Mesenchymal stem cell (in vitro differentiated cells and primary cell): Measurements from ENCODE around the gene MEF2C.

Experiments used
- DNase-seq: peaks from one replicate; pipeline ENCODE4 v3.0.0-alpha.2; 2013
- H2AFZ ChIP-seq: one replicate; pipeline ENCODE4 v1.6.1; 2013; ENCODE audit warnings: low read depth, mild to moderate bottlenecking, control low read depth, inconsistent platforms, low read length, moderate library complexity
- H2AK5ac ChIP-seq: 2 replicates; pipeline ENCODE4 v1.6.1; 2013; ENCODE audit warnings: low read length, moderate library complexity, mild to moderate bottlenecking, inconsistent platforms; ENCODE audit not compliant: severe bottlenecking
- H2BK120ac ChIP-seq: one replicate; pipeline ENCODE4 v1.6.1; 2013; ENCODE audit warnings: low read depth, mild to moderate bottlenecking, inconsistent platforms, low read length, moderate library complexity
- H2BK12ac ChIP-seq, 2 experiments: one replicate each; pipeline ENCODE4 v1.6.1; 2013; ENCODE audit warnings: inconsistent platforms in 2 of 2, low read length in 2 of 2, mild to moderate bottlenecking in 2 of 2, moderate library complexity in 2 of 2, control low read depth in 1 of 2
- H2BK15ac ChIP-seq: one replicate; pipeline ENCODE4 v1.6.1; 2013; ENCODE audit warnings: mild to moderate bottlenecking, low read depth, inconsistent platforms; ENCODE audit not compliant: poor library complexity, severe bottlenecking
- H2BK5ac ChIP-seq: 2 replicates; pipeline ENCODE4 v1.6.1; 2013; ENCODE audit warnings: low read depth, mild to moderate bottlenecking, low read length, control low read depth, inconsistent platforms; ENCODE audit not compliant: poor library complexity, severe bottlenecking
- H3K14ac ChIP-seq, 2 experiments: one replicate each; pipeline ENCODE4 v1.6.1; 2013; ENCODE audit warnings: inconsistent platforms in 2 of 2, low read length in 2 of 2, control low read depth in 1 of 2, mild to moderate bottlenecking in 1 of 2, moderate library complexity in 1 of 2
- H3K18ac ChIP-seq, 2 experiments: one replicate each; pipeline ENCODE4 v1.6.1; 2013; ENCODE audit warnings: inconsistent platforms in 2 of 2, low read length in 2 of 2, control low read depth in 1 of 2, low read depth in 1 of 2, mild to moderate bottlenecking in 1 of 2
- H3K23ac ChIP-seq, 2 experiments: one replicate each; pipeline ENCODE4 v1.6.1; 2013; ENCODE audit warnings: inconsistent platforms in 2 of 2, low read length in 2 of 2, mild to moderate bottlenecking in 2 of 2, moderate library complexity in 2 of 2, control low read depth in 1 of 2
- H3K27ac ChIP-seq: 2 replicates; pipeline ENCODE4 v1.5.1; 2013; ENCODE audit warnings: mild to moderate bottlenecking, moderate library complexity, low read length, control low read depth, inconsistent platforms; ENCODE audit not compliant: poor library complexity, severe bottlenecking
- H3K27me3 ChIP-seq, 2 experiments: 2 replicates each; pipeline versions ENCODE4 v1.6.1 to v1.7.0; 2013; ENCODE audit warnings: low read length in 2 of 2, mild to moderate bottlenecking in 2 of 2, moderate library complexity in 2 of 2, control low read depth in 1 of 2, inconsistent platforms in 1 of 2; ENCODE audit not compliant: control insufficient read depth in 1 of 2, insufficient read depth in 1 of 2
- H3K36me3 ChIP-seq, 2 experiments: 2 replicates each; pipeline versions ENCODE4 v1.6.1 to v1.7.0; 2013; ENCODE audit warnings: low read length in 2 of 2, control low read depth in 1 of 2, inconsistent platforms in 1 of 2, low read depth in 1 of 2, mild to moderate bottlenecking in 1 of 2; ENCODE audit not compliant: insufficient read depth in 2 of 2, control insufficient read depth in 1 of 2
- H3K4ac ChIP-seq, 2 experiments: one replicate each; pipeline ENCODE4 v1.6.1; 2013; ENCODE audit warnings: inconsistent platforms in 2 of 2, low read length in 2 of 2, mild to moderate bottlenecking in 2 of 2, moderate library complexity in 2 of 2, control low read depth in 1 of 2, low read depth in 1 of 2
- H3K4me1 ChIP-seq: 2 replicates; pipeline ENCODE4 v1.6.1; 2013; ENCODE audit warnings: low read depth, low read length, control low read depth; ENCODE audit not compliant: control insufficient read depth, insufficient read depth
- H3K4me2 ChIP-seq: 2 replicates; pipeline ENCODE4 v1.6.1; 2013; ENCODE audit warnings: low read length, mild to moderate bottlenecking, inconsistent platforms; ENCODE audit not compliant: poor library complexity, severe bottlenecking
- H3K4me3 ChIP-seq, 2 experiments: 2 replicates each; pipeline versions ENCODE4 v1.5.1 to v1.7.0; 2013; ENCODE audit warnings: low read length in 2 of 2, mild to moderate bottlenecking in 2 of 2, control low read depth in 1 of 2, low read depth in 1 of 2; ENCODE audit not compliant: insufficient read depth in 1 of 2
- H3K79me1 ChIP-seq: replicated peaks from 2 replicates; pipeline ENCODE4 v1.6.1; 2013; ENCODE audit warnings: mild to moderate bottlenecking, control low read depth, low read length, inconsistent platforms; ENCODE audit not compliant: poor library complexity, severe bottlenecking
- H3K9ac ChIP-seq: 2 replicates; pipeline ENCODE4 v1.7.0; 2013; ENCODE audit warnings: mild to moderate bottlenecking, low read length, moderate library complexity
- H3K9me3 ChIP-seq: 2 replicates; pipeline ENCODE4 v1.7.0; 2013; ENCODE audit warnings: mild to moderate bottlenecking, low read length; ENCODE audit not compliant: control insufficient read depth
- H4K8ac ChIP-seq: one replicate; pipeline ENCODE4 v1.6.1; 2013; ENCODE audit warnings: inconsistent platforms, mild to moderate bottlenecking, low read length, moderate library complexity
- H4K91ac ChIP-seq: one replicate; pipeline ENCODE4 v1.6.1; 2013; ENCODE audit warnings: mild to moderate bottlenecking, low read length, inconsistent platforms
- WGBS: methylation state at CpG from one replicate; pipeline ENCODE4 v1.1.7; 2013; ENCODE audit warnings: mixed read lengths; 5-methylcytosine and 5-hydroxymethylcytosine counted together

The MEF2C gene

GRCh38 chr5:88885002-88885401 lies 2.0 kb upstream of the MEF2C start:
- H2BK12ac ChIP-seq: no peak overlapping the region
- H3K14ac ChIP-seq: no peak overlapping the region
- no peaks in the 10 kb centered on the region for H3K9me3 ChIP-seq
- no peaks in the 10 kb centered on the region for H3K36me3 ChIP-seq
- H2BK120ac ChIP-seq: no peak overlapping the region
- H3K4me3 ChIP-seq: peak overlapping the region in 1 of 2 experiments; percentile 91
- H3K27me3 ChIP-seq: no peaks in the 10 kb centered on the region
- no peak overlapping the region for H2BK5ac ChIP-seq
- no peak overlapping the region for H2AK5ac ChIP-seq
- H2AFZ ChIP-seq: no peak overlapping the region
- no peak for DNase-seq
- H4K91ac ChIP-seq: no peak overlapping the region
- no peaks in the 10 kb centered on the region for H3K79me1 ChIP-seq
- no peak overlapping the region for H4K8ac ChIP-seq
- no peak overlapping the region for H3K4me2 ChIP-seq
- peak overlapping the region; percentile 92 for H3K9ac ChIP-seq
- no peak overlapping the region for H3K27ac ChIP-seq
- H3K18ac ChIP-seq: no peak overlapping the region
- no CpG with 5 or more reads among the region's 1 CpG for WGBS
- no peak overlapping the region for H3K23ac ChIP-seq
- no peak overlapping the region for H2BK15ac ChIP-seq
- H3K4ac ChIP-seq: no peak overlapping the region
- peaks cover 6% of the 10 kb centered on the region for H3K4me1 ChIP-seq

- Histone ChIP-seq H2AK5ac (no peak overlapping the region), H2BK5ac (no peak overlapping the region), H2BK120ac (no peak overlapping the region), H3K23ac (no peak overlapping the region), H3K4me1 (peaks cover 3% of the 10 kb centered on the region), H3K14ac (no peak overlapping the region), H3K36me3 (no peaks in the 10 kb centered on the region), H3K27me3 (no peaks in the 10 kb centered on the region), H3K79me1 (no peaks in the 10 kb centered on the region), H4K8ac (no peak overlapping the region), H3K4me3 (peak overlapping the region in 1 of 2 experiments; percentile 91), H3K27ac (no peak overlapping the region), H3K9me3 (no peaks in the 10 kb centered on the region), H3K18ac (no peak overlapping the region), H4K91ac (no peak overlapping the region), H3K9ac (peak overlapping the region; percentile 92), H3K4ac (no peak overlapping the region), H3K4me2 (peak overlapping the region; percentile 70), H2BK15ac (no peak overlapping the region), H2AFZ (no peak overlapping the region), H2BK12ac (peak overlapping the region in 1 of 2 experiments; percentile 11)
- WGBS: no CpG with 5 or more reads among the region's 2 CpGs
- DNase-seq: no peak
Measured at GRCh38 chr5:88884608-88884877, 1.6 kb upstream of the MEF2C start.

- Histone ChIP-seq H2BK12ac (peak overlapping the region in 1 of 2 experiments; percentile 11), H2BK120ac (no peak overlapping the region), H3K79me1 (no peaks in the 10 kb centered on the region), H2BK5ac (no peak overlapping the region), H3K27ac (no peak overlapping the region), H2AK5ac (no peak overlapping the region), H3K4ac (peak overlapping the region in 1 of 2 experiments; percentile 11), H4K8ac (no peak overlapping the region), H3K27me3 (no peaks in the 10 kb centered on the region), H3K4me2 (peak overlapping the region; percentile 70), H3K14ac (no peak overlapping the region), H2AFZ (no peak overlapping the region), H3K23ac (no peak overlapping the region), H3K18ac (peak overlapping the region; percentile 46 to 77), H4K91ac (no peak overlapping the region), H3K9me3 (no peaks in the 10 kb centered on the region), H2BK15ac (no peak overlapping the region), H3K4me1 (no peaks in the 10 kb centered on the region), H3K4me3 (peak overlapping the region; percentile 65 to 91), H3K9ac (peak overlapping the region; percentile 92), H3K36me3 (no peaks in the 10 kb centered on the region)
- WGBS: under 1% methylated on average over 42 of the region's 46 CpGs
- peak; percentile 86 for DNase-seq
Measured at GRCh38 chr5:88883836-88884607, 1.0 kb upstream of the MEF2C start.

- Histone ChIP-seq H3K4me2 (peak overlapping the region; percentile 84), H4K91ac (no peak overlapping the region), H3K14ac (no peak overlapping the region), H3K9me3 (no peaks in the 10 kb centered on the region), H3K9ac (peak overlapping the region; percentile 92), H3K36me3 (no peaks in the 10 kb centered on the region), H3K27me3 (no peaks in the 10 kb centered on the region), H3K18ac (peak overlapping the region in 1 of 2 experiments; percentile 21), H4K8ac (no peak overlapping the region), H3K4ac (no peak overlapping the region), H3K79me1 (no peaks in the 10 kb centered on the region), H2AFZ (peak overlapping the region; percentile 63), H2BK5ac (no peak overlapping the region), H3K4me3 (peak overlapping the region; percentile 58 to 91), H3K27ac (peak overlapping the region; percentile 46), H2AK5ac (no peak overlapping the region), H2BK12ac (no peak overlapping the region), H2BK15ac (no peak overlapping the region), H3K23ac (no peak overlapping the region), H2BK120ac (no peak overlapping the region), H3K4me1 (no peaks in the 10 kb centered on the region)
- peak; percentile 30 for DNase-seq
- WGBS: 11% methylated on average over 7 of the region's 15 CpGs
Measured at GRCh38 chr5:88882276-88883038, 527 bp downstream of the MEF2C start.
